ENCODE results near the gene CRYGN. TPM values are rescaled to one million over a fixed set of nuclear protein-coding genes. Genes with fewer than 3 reads are reported as not detected.
A peak's percentile ranks its signal among the peaks of the same experiment; 100 is the strongest.

CRYGN gene
- total RNA-seq, 4 donors from 2014 or later, result 0.73 to 2.9 (median 2.4) TPM; not detected in 1

DNA sequence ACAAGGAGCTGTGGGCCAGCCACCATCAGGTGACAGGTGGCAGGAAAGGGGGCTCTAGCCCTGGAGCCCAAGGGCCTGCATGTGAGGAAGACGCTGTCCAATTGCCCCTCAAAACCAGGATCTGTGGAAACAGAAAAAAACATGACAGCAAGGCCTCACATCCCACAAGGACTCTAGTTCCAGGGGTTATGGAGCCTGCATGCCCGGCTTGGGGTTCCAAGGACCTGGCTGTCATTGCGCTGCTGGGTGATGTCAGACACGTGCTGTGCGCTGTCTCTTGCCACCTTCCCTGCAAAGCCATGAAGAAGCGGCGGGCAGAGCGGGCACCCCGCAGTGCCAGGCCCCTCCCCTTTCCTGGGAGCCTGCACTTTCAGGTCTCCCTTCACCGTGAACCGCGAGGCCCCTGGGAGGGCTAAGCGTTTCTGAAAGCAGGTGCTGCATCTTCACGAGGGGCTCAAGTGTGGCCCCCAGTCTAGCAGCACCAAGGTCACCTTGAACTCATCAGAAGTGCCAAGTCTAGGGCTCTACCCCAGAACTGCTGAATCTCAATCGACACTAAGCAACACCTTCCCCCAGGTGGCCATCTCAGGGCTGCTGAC lies 15.1 kb upstream of the CRYGN start:
- DNase-seq, result peak; percentile 13 to 15
- intact Hi-C loops (cut with DNase I; ENCODE audit: low total_unique reads), result no loop called here
- Histone ChIP-seq H3K9me3 (no peaks in the 10 kb centered on the region), H3K27me3 (no peaks in the 10 kb centered on the region), H3K36me3 (no peaks in the 10 kb centered on the region), H3K4me3 (no peak overlapping the region), H3K27ac (no peak overlapping the region), H3K4me1 (peaks cover 0 to 3% of the 10 kb centered on the region in 2 donors)
- TF ChIP-seq POLR2A (IDR thresholded peaks at IDR 0.05), result no peak
- TF ChIP-seq, protein P1, sequence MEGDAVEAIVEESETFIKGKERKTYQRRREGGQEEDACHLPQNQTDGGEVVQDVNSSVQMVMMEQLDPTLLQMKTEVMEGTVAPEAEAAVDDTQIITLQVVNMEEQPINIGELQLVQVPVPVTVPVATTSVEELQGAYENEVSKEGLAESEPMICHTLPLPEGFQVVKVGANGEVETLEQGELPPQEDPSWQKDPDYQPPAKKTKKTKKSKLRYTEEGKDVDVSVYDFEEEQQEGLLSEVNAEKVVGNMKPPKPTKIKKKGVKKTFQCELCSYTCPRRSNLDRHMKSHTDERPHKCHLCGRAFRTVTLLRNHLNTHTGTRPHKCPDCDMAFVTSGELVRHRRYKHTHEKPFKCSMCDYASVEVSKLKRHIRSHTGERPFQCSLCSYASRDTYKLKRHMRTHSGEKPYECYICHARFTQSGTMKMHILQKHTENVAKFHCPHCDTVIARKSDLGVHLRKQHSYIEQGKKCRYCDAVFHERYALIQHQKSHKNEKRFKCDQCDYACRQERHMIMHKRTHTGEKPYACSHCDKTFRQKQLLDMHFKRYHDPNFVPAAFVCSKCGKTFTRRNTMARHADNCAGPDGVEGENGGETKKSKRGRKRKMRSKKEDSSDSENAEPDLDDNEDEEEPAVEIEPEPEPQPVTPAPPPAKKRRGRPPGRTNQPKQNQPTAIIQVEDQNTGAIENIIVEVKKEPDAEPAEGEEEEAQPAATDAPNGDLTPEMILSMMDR (IDR thresholded peaks at IDR 0.05), result no peak

DNA sequence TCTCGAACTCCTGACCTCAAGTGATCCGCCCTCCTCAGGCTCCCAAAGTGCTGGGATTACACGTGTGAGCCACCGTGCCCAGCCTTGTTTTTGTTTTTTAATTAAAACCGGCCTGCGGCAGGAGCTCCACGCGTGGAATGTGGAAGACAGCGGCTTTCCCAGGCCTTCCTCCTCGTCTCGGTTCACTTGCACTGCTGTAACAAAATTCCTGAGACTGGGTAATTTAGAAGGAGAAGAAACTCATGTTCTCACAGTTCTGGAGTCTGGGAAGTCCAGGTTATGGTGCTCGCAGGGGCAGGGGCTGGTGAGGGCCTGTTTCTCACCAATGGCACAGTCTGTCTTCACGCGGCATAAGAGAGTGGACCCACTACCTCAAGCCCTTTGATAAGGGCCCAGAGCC lies 14.4 kb upstream of the CRYGN start:
- intact Hi-C loops (cut with DNase I; ENCODE audit: low total_unique reads), result no loop called here
- Histone ChIP-seq H3K4me1 (peaks cover 0 to 3% of the 10 kb centered on the region in 2 donors), H3K9me3 (no peaks in the 10 kb centered on the region)

GRCh38 chr7:151453326-151453791 lies 13.4 kb upstream of the CRYGN start:
- Histone ChIP-seq H3K27me3 (no peaks in the 10 kb centered on the region), H3K4me1 (no peaks in the 10 kb centered on the region), H3K27ac (no peak overlapping the region), H3K4me3 (no peak overlapping the region), H3K9me3 (no peaks in the 10 kb centered on the region), H3K36me3 (no peaks in the 10 kb centered on the region)
- intact Hi-C loops (cut with DNase I; ENCODE audit: low total_unique reads), result no loop called here
- TF ChIP-seq, protein P1 (IDR thresholded peaks at IDR 0.05), result no peak
- TF ChIP-seq POLR2A (IDR thresholded peaks at IDR 0.05), result no peak
- peak in 1 of 2 donors; percentile 11 for DNase-seq

More for the DNA sequence above, 14.4 kb upstream of the CRYGN start:
- no peaks in the 10 kb centered on the region for H3K27me3 ChIP-seq
- peak in 1 of 2 donors; percentile 10 for DNase-seq
- H3K4me3 ChIP-seq, result no peak overlapping the region
- TF ChIP-seq, protein P1 (IDR thresholded peaks at IDR 0.05), result no peak
- H3K36me3 ChIP-seq, result no peaks in the 10 kb centered on the region
- H3K27ac ChIP-seq, result no peak overlapping the region

GRCh38 chr7:151452680-151453325 lies 12.9 kb upstream of the CRYGN start:
- intact Hi-C loops (cut with DNase I; ENCODE audit: low total_unique reads), result no loop called here
- H3K4me1 ChIP-seq, result no peaks in the 10 kb centered on the region
- no peaks in the 10 kb centered on the region for H3K9me3 ChIP-seq
- no peak overlapping the region for H3K27ac ChIP-seq
- H3K4me3 ChIP-seq, result no peak overlapping the region
- no peaks in the 10 kb centered on the region for H3K36me3 ChIP-seq
- H3K27me3 ChIP-seq, result no peaks in the 10 kb centered on the region
- TF ChIP-seq POLR2A (IDR thresholded peaks at IDR 0.05), result no peak
- TF ChIP-seq, protein P1 (IDR thresholded peaks at IDR 0.05), result no peak
- peak in 1 of 2 donors; percentile 13 for DNase-seq

Data from uterus (tissue), 4 donors.